K562 (cell line): ENCODE data around the gene BMP6. TPM values are rescaled to one million over a fixed set of nuclear protein-coding genes. Genes with fewer than 3 reads are reported as not detected.

Source experiments
- ATAC-seq: fragments of 200-7000 bp; cut with Tn5 transposase; 3 replicates; pipeline ENCODE4 v1.9.1; 2020; ENCODE audit warnings: moderate library complexity
- BruUV-seq: library from RNA; stranded (reverse); fragments of 400-500 nt; replicated peaks from 2 replicates; lab custom pipeline; 2021; lab: Mats Ljungman, UMichigan
- CTCF ChIA-PET: fragments of 300-600 bp; formaldehyde crosslinking; extraction: SDS; loops from one replicate; lab custom pipeline; 2021; ENCODE audit warnings: low intra/inter-chr PET ratio; lab: Yijun Ruan, JAX
- POLR2A ChIA-PET: fragments of 300-600, 350-650 bp; sonication (Branson Sonifier 250); formaldehyde crosslinking; extraction: SDS; loops from one replicate; lab custom pipeline; 2021; ENCODE audit warnings: antibody characterized with exemption, inconsistent platforms; lab: Yijun Ruan, JAX
- DNase-seq, 4 experiments: peaks; one replicate each; pipeline versions ENCODE4 v3.0.0 to v3.0.0-alpha.2; 2011 to 2018; ENCODE audit warnings: low spot score in 3 of 4, mixed read lengths in 3 of 4; ENCODE audit errors: extremely low read depth in 1 of 4
- FAIRE-seq: peaks from 2 replicates; lab custom pipeline; 2011; peaks lifted over from hg19 to GRCh38; lab: Jason Lieb, UNC
- H2AFZ ChIP-seq: 2 replicates; pipeline ENCODE4 v1.6.0; 2011; ENCODE audit warnings: low read depth, low read length, control low read depth, inconsistent platforms
- H3K27ac ChIP-seq: fragments of 200-600 bp; 3 replicates; pipeline ENCODE4 v1.8.0; 2011; ENCODE audit warnings: low read depth, mild to moderate bottlenecking, control low read depth, inconsistent platforms, low read length, moderate library complexity, mixed read lengths; ENCODE audit errors: extremely low read depth
- H3K27me3 ChIP-seq, 2 experiments: fragments of 300-600 bp in 1 of 2; 2 replicates in 1 of 2; 3 replicates in 1 of 2; pipeline versions ENCODE4 v1.6.0 to v1.8.0; 2011; ENCODE audit warnings: inconsistent platforms in 2 of 2, low read length in 2 of 2, mild to moderate bottlenecking in 1 of 2, mixed read lengths in 1 of 2, moderate library complexity in 1 of 2; ENCODE audit not compliant: control insufficient read depth in 2 of 2, insufficient read depth in 2 of 2
- H3K36me3 ChIP-seq: fragments of 300-600 bp; 3 replicates; pipeline ENCODE4 v1.8.0; 2011; ENCODE audit warnings: mild to moderate bottlenecking, low read length, inconsistent platforms; ENCODE audit not compliant: control insufficient read depth, insufficient read depth
- H3K4me1 ChIP-seq, 2 experiments: fragments of 200-600 bp in 1 of 2; replicated peaks in 1 of 2; 2 replicates in 1 of 2; 3 replicates in 1 of 2; pipeline versions ENCODE4 v1.5.1 to v1.8.0; 2011; ENCODE audit warnings: inconsistent platforms in 2 of 2, low read length in 2 of 2, mild to moderate bottlenecking in 1 of 2, mixed read lengths in 1 of 2, moderate library complexity in 1 of 2; ENCODE audit not compliant: control insufficient read depth in 2 of 2, insufficient read depth in 2 of 2
- H3K4me2 ChIP-seq: 2 replicates; pipeline ENCODE4 v1.6.1; 2011; ENCODE audit warnings: low read length, control low read depth, inconsistent platforms, mixed read lengths; ENCODE audit not compliant: insufficient read depth
- H3K4me3 ChIP-seq: fragments of 200-600 bp; sonication (generic), shearing (Covaris generic); 2 replicates; pipeline ENCODE4 v1.5.1; 2016; ENCODE audit warnings: control low read depth, inconsistent platforms
- H3K79me2 ChIP-seq: fragments of 200-600 bp; 3 replicates; pipeline ENCODE4 v1.8.0; 2011; ENCODE audit warnings: low read length, inconsistent platforms; ENCODE audit not compliant: control insufficient read depth, insufficient read depth
- H3K9ac ChIP-seq, 2 experiments: 2 replicates each; pipeline versions ENCODE4 v1.6.0 to v1.6.1; 2011; ENCODE audit warnings: low read depth in 2 of 2, low read length in 2 of 2, control low read depth in 1 of 2, inconsistent platforms in 1 of 2, mild to moderate bottlenecking in 1 of 2, mixed read lengths in 1 of 2; ENCODE audit not compliant: insufficient read depth in 1 of 2
- H3K9me1 ChIP-seq: one replicate; pipeline ENCODE4 v1.6.0; 2011; ENCODE audit warnings: inconsistent platforms, mild to moderate bottlenecking, low read length, moderate library complexity; ENCODE audit not compliant: control insufficient read depth, insufficient read depth
- H3K9me3 ChIP-seq: replicated peaks from 2 replicates; pipeline ENCODE4 v1.5.1; 2011; ENCODE audit warnings: low read depth, low read length, inconsistent platforms; ENCODE audit not compliant: control insufficient read depth, insufficient read depth
- H4K20me1 ChIP-seq: replicated peaks from 2 replicates; pipeline ENCODE4 v1.6.1; 2011; ENCODE audit warnings: low read length, inconsistent platforms, mixed read lengths; ENCODE audit not compliant: control insufficient read depth, insufficient read depth
- BCOR ChIP-seq: fragments of 450-650 bp; IDR thresholded peaks from 2 replicates; pipeline ENCODE4 v1.6.1; 2016
- CTBP1 ChIP-seq: fragments of 450-650 bp; IDR thresholded peaks from 2 replicates; pipeline ENCODE4 v1.6.1; 2016; ENCODE audit warnings: borderline replicate concordance
- EHMT2 ChIP-seq: fragments of 450-650 bp; IDR thresholded peaks from 2 replicates; pipeline ENCODE4 v1.6.1; 2018; ENCODE audit warnings: antibody characterized with exemption
- GABPB1 ChIP-seq: sonication (generic); formaldehyde crosslinking; IDR thresholded peaks from 2 replicates; pipeline ENCODE4 v1.8.0; 2022; ENCODE audit warnings: mild to moderate bottlenecking, missing genetic modification reagents
- GTF2A2 ChIP-seq: IDR thresholded peaks from 2 replicates; pipeline ENCODE4 v1.6.1; 2016; ENCODE audit warnings: mild to moderate bottlenecking, missing genetic modification characterization, missing compliant biosample characterization
- HIVEP1 ChIP-seq: fragments of 250-450 bp; sonication (Bioruptor Pico); IDR thresholded peaks from 2 replicates; pipeline ENCODE4 v1.4.0; 2020; ENCODE audit warnings: mild to moderate bottlenecking
- MBD2 ChIP-seq: sonication (generic); IDR thresholded peaks from 2 replicates; pipeline ENCODE4 v1.6.1; 2016; ENCODE audit warnings: low read depth, borderline replicate concordance
- MTF1 ChIP-seq: fragments of 250-450 bp; sonication (Bioruptor Pico); IDR thresholded peaks from 2 replicates; pipeline ENCODE4 v1.9.0; 2021; ENCODE audit warnings: moderate library complexity, mild to moderate bottlenecking, inconsistent platforms, borderline replicate concordance
- RBBP5 ChIP-seq: fragments of 200-600 bp; sonication (generic); IDR thresholded peaks from 2 replicates; pipeline ENCODE4 v1.6.1; 2012; ENCODE audit warnings: borderline replicate concordance, mild to moderate bottlenecking, low read length, control low read depth, inconsistent platforms; ENCODE audit not compliant: insufficient read depth, poor library complexity, severe bottlenecking
- TEAD2 ChIP-seq: fragments of 450-650 bp; IDR thresholded peaks from 2 replicates; pipeline ENCODE4 v1.6.1; 2016; ENCODE audit warnings: missing genetic modification characterization, control low read depth, missing compliant biosample characterization
- YBX1 ChIP-seq: fragments of 450-650 bp; IDR thresholded peaks from 2 replicates; pipeline ENCODE4 v1.7.1; 2016; ENCODE audit warnings: mild to moderate bottlenecking
- ZNF134 ChIP-seq: fragments of 250-450 bp; sonication (Bioruptor Pico); conservative IDR thresholded peaks from 2 replicates; pipeline ENCODE4 v1.4.0; 2020
- ZNF143 ChIP-seq: sonication (generic); formaldehyde crosslinking; IDR thresholded peaks from 2 replicates; pipeline ENCODE4 v1.9.0; 2022; ENCODE audit warnings: mild to moderate bottlenecking, missing genetic modification reagents
- ZNF696 ChIP-seq: fragments of 250-450 bp; sonication (Bioruptor Pico); conservative IDR thresholded peaks from 2 replicates; pipeline ENCODE4 v1.4.0; 2020; ENCODE audit warnings: mild to moderate bottlenecking, moderate library complexity
- WGBS: fragments of 100-300 bp; shearing (Covaris generic); methylation state at CpG from one replicate; pipeline ENCODE4 v1.1.6; 2016; ENCODE audit warnings: low coverage, mixed read lengths; ENCODE audit not compliant: insufficient coverage; ENCODE audit errors: missing lambda C conversion rate; 5-methylcytosine and 5-hydroxymethylcytosine counted together
- in situ Hi-C: fragments of 300-500 bp; cut with MboI; formaldehyde crosslinking; loops from 4 replicates; pipeline ENCODE4 v1.15.0; 2018; ENCODE audit warnings: inconsistent platforms, mixed read lengths
- intact Hi-C: fragments of 100-400 bp; cut with micrococcal nuclease; formaldehyde crosslinking; loops from 2 replicates; pipeline ENCODE4 v1.14.2; 2022
- polyA plus RNA-seq, 8 experiments: library from polyadenylated mRNA; depleted of rRNA in 4 of 8; stranded (reverse) in 5 of 8; unstranded in 3 of 8; fragments of >200 nt; fragmentation: Nextera tagmentation in 2 of 8; fragmentation: Illumina TruSeq in 1 of 8; extraction: Ambion mirVana in 2 of 8; extraction: Trizol in 1 of 8; gene quantifications; 2 replicates each; pipeline versions ENCODE4 v1.2.1 to v1.2.3, GENCODE V29; 2011 to 2014; ENCODE audit warnings: inconsistent platforms in 1 of 8, missing spikeins in 1 of 8
- total RNA-seq, 7 experiments: library from RNA; depleted of rRNA in 6 of 7; stranded (reverse); fragments of >200 nt in 6 of 7; fragmentation: Illumina TruSeq in 2 of 7; extraction: Trizol in 2 of 7; gene quantifications; 2 replicates each; pipeline versions ENCODE4 v1.2.1 to v1.2.3, GENCODE V29; 2011 to 2021; ENCODE audit warnings: low replicate concordance in 1 of 7
- TF ChIP-seq, protein P1 (sequence below): sonication (generic); formaldehyde crosslinking; IDR thresholded peaks from 2 replicates; pipeline ENCODE4 v1.9.0; 2022; ENCODE audit warnings: mild to moderate bottlenecking, missing genetic modification reagents
- TF ChIP-seq, protein P2 (sequence below): sonication (generic); formaldehyde crosslinking; IDR thresholded peaks from 2 replicates; pipeline ENCODE4 v1.4.0; 2020; ENCODE audit warnings: mild to moderate bottlenecking, missing genetic modification reagents
- TF ChIP-seq, protein P3 (sequence below): fragments of 450-650 bp; IDR thresholded peaks from 2 replicates; pipeline ENCODE4 v1.6.1; 2016; ENCODE audit warnings: missing biosample characterization, missing genetic modification characterization
- TF ChIP-seq, protein P4 (sequence below): fragments of 250-450 bp; sonication (Bioruptor Pico); IDR thresholded peaks from 2 replicates; pipeline ENCODE4 v1.9.0; 2021; ENCODE audit warnings: mild to moderate bottlenecking, inconsistent platforms

Gene BMP6
- total and polyA plus RNA-seq, 9 of the 15 experiments (the other 6 are each of a cell fraction or from before 2014, with no cell fraction given): 0.01 to 0.13 (median 0.06) TPM; not detected in 3

DNA sequence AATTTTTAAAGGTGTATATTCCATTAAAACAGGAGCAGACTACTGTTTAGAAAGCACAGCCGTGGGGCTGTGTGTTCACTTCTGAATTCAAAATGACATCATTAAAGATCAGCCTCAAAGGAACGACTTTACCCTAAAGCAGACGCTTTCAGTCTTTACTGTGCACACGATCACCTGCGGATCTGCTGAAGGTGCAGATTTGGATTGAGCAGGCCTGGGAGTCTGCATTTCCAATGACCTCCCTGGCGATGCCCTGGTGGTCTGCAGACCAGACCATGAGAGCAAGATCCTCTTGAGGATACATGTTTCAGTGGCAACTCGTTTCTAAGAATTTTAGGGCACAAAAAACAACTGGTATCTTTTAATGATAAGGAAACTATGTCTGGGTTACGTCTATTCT is 157.5 kb downstream of the BMP6 start:
- no peaks in the 10 kb centered on the region for H3K4me1 ChIP-seq
- DNase-seq (no peak), ATAC-seq (no peak), FAIRE-seq (no peak)
- TF ChIP-seq HIVEP1 (CRISPR knock-in tag): no peak
- TF ChIP-seq, protein P1, sequence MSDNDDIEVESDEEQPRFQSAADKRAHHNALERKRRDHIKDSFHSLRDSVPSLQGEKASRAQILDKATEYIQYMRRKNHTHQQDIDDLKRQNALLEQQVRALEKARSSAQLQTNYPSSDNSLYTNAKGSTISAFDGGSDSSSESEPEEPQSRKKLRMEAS (CRISPR knock-in tag): no peak
- TF ChIP-seq, protein P2, sequence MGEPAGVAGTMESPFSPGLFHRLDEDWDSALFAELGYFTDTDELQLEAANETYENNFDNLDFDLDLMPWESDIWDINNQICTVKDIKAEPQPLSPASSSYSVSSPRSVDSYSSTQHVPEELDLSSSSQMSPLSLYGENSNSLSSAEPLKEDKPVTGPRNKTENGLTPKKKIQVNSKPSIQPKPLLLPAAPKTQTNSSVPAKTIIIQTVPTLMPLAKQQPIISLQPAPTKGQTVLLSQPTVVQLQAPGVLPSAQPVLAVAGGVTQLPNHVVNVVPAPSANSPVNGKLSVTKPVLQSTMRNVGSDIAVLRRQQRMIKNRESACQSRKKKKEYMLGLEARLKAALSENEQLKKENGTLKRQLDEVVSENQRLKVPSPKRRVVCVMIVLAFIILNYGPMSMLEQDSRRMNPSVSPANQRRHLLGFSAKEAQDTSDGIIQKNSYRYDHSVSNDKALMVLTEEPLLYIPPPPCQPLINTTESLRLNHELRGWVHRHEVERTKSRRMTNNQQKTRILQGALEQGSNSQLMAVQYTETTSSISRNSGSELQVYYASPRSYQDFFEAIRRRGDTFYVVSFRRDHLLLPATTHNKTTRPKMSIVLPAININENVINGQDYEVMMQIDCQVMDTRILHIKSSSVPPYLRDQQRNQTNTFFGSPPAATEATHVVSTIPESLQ: no peak
- no peak for TF ChIP-seq RBBP5
- no peak for TF ChIP-seq MTF1
- TF ChIP-seq YBX1: no peak
- no peak for TF ChIP-seq ZNF143
- TF ChIP-seq, protein P3, sequence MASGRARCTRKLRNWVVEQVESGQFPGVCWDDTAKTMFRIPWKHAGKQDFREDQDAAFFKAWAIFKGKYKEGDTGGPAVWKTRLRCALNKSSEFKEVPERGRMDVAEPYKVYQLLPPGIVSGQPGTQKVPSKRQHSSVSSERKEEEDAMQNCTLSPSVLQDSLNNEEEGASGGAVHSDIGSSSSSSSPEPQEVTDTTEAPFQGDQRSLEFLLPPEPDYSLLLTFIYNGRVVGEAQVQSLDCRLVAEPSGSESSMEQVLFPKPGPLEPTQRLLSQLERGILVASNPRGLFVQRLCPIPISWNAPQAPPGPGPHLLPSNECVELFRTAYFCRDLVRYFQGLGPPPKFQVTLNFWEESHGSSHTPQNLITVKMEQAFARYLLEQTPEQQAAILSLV (tag): no peak
- no peak for TF ChIP-seq TEAD2 (tag)
- TF ChIP-seq BCOR: no peak
- no peak for TF ChIP-seq GTF2A2 (tag)
- no peak for TF ChIP-seq ZNF696 (CRISPR knock-in tag)
- TF ChIP-seq CTBP1: no peak
- TF ChIP-seq EHMT2: no peak
- no peak for TF ChIP-seq GABPB1 (CRISPR knock-in tag)
- TF ChIP-seq, protein P4, sequence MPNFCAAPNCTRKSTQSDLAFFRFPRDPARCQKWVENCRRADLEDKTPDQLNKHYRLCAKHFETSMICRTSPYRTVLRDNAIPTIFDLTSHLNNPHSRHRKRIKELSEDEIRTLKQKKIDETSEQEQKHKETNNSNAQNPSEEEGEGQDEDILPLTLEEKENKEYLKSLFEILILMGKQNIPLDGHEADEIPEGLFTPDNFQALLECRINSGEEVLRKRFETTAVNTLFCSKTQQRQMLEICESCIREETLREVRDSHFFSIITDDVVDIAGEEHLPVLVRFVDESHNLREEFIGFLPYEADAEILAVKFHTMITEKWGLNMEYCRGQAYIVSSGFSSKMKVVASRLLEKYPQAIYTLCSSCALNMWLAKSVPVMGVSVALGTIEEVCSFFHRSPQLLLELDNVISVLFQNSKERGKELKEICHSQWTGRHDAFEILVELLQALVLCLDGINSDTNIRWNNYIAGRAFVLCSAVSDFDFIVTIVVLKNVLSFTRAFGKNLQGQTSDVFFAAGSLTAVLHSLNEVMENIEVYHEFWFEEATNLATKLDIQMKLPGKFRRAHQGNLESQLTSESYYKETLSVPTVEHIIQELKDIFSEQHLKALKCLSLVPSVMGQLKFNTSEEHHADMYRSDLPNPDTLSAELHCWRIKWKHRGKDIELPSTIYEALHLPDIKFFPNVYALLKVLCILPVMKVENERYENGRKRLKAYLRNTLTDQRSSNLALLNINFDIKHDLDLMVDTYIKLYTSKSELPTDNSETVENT (CRISPR knock-in tag): no peak
- no peak for TF ChIP-seq ZNF134
- no peak for TF ChIP-seq MBD2
- no peak overlapping the region for H3K4me3 ChIP-seq
- H3K27me3 ChIP-seq: no peaks in the 10 kb centered on the region
- H4K20me1 ChIP-seq: no peaks in the 10 kb centered on the region; the same call in 1 of the 2 replicates
- H3K27ac ChIP-seq: no peak overlapping the region
- no TSS peak for BruUV-seq
- H3K9me3 ChIP-seq: no peaks in the 10 kb centered on the region
- POLR2A ChIA-PET: no interaction called here
- H3K9me1 ChIP-seq: peaks cover 3% of the 10 kb centered on the region
- intact Hi-C loops: no loop called here
- no peak overlapping the region for H3K4me2 ChIP-seq
- CTCF ChIA-PET: no interaction called here
- peaks cover 78% of the 10 kb centered on the region for H3K36me3 ChIP-seq
- in situ Hi-C loops: no loop called here
- WGBS: 86% methylated on average over 8 of the region's 8 CpGs
- no peaks in the 10 kb centered on the region for H3K79me2 ChIP-seq
- no peak overlapping the region for H2AFZ ChIP-seq
- H3K9ac ChIP-seq: no peak overlapping the region
